K562 (cell line): ENCODE data around the gene UBR3. TPM values are rescaled to one million over a fixed set of nuclear protein-coding genes. Genes with fewer than 3 reads are reported as not detected.

Experiments
- ATAC-seq: fragments of 200-7000 bp; cut with Tn5 transposase; 3 replicates; pipeline ENCODE4 v1.9.1; 2020; ENCODE audit warnings: moderate library complexity
- BruUV-seq: library from RNA; stranded (reverse); fragments of 400-500 nt; replicated peaks from 2 replicates; lab custom pipeline; 2021; lab: Mats Ljungman, UMichigan
- CTCF ChIA-PET: fragments of 300-600 bp; formaldehyde crosslinking; extraction: SDS; loops from one replicate; lab custom pipeline; 2021; ENCODE audit warnings: low intra/inter-chr PET ratio; lab: Yijun Ruan, JAX
- POLR2A ChIA-PET: fragments of 300-600, 350-650 bp; sonication (Branson Sonifier 250); formaldehyde crosslinking; extraction: SDS; loops from one replicate; lab custom pipeline; 2021; ENCODE audit warnings: antibody characterized with exemption, inconsistent platforms; lab: Yijun Ruan, JAX
- DNase-seq, 4 experiments: peaks; one replicate each; pipeline versions ENCODE4 v3.0.0 to v3.0.0-alpha.2; 2011 to 2018; ENCODE audit warnings: low spot score in 3 of 4, mixed read lengths in 3 of 4; ENCODE audit errors: extremely low read depth in 1 of 4
- FAIRE-seq: peaks from 2 replicates; lab custom pipeline; 2011; peaks lifted over from hg19 to GRCh38; lab: Jason Lieb, UNC
- H2AFZ ChIP-seq: 2 replicates; pipeline ENCODE4 v1.6.0; 2011; ENCODE audit warnings: low read depth, low read length, control low read depth, inconsistent platforms
- H3K27ac ChIP-seq: fragments of 200-600 bp; 3 replicates; pipeline ENCODE4 v1.8.0; 2011; ENCODE audit warnings: low read depth, mild to moderate bottlenecking, control low read depth, inconsistent platforms, low read length, moderate library complexity, mixed read lengths; ENCODE audit errors: extremely low read depth
- H3K27me3 ChIP-seq, 2 experiments: fragments of 300-600 bp in 1 of 2; 2 replicates in 1 of 2; 3 replicates in 1 of 2; pipeline versions ENCODE4 v1.6.0 to v1.8.0; 2011; ENCODE audit warnings: inconsistent platforms in 2 of 2, low read length in 2 of 2, mild to moderate bottlenecking in 1 of 2, mixed read lengths in 1 of 2, moderate library complexity in 1 of 2; ENCODE audit not compliant: control insufficient read depth in 2 of 2, insufficient read depth in 2 of 2
- H3K36me3 ChIP-seq: fragments of 300-600 bp; 3 replicates; pipeline ENCODE4 v1.8.0; 2011; ENCODE audit warnings: mild to moderate bottlenecking, low read length, inconsistent platforms; ENCODE audit not compliant: control insufficient read depth, insufficient read depth
- H3K4me1 ChIP-seq, 2 experiments: fragments of 200-600 bp in 1 of 2; replicated peaks in 1 of 2; 2 replicates in 1 of 2; 3 replicates in 1 of 2; pipeline versions ENCODE4 v1.5.1 to v1.8.0; 2011; ENCODE audit warnings: inconsistent platforms in 2 of 2, low read length in 2 of 2, mild to moderate bottlenecking in 1 of 2, mixed read lengths in 1 of 2, moderate library complexity in 1 of 2; ENCODE audit not compliant: control insufficient read depth in 2 of 2, insufficient read depth in 2 of 2
- H3K4me2 ChIP-seq: 2 replicates; pipeline ENCODE4 v1.6.1; 2011; ENCODE audit warnings: low read length, control low read depth, inconsistent platforms, mixed read lengths; ENCODE audit not compliant: insufficient read depth
- H3K4me3 ChIP-seq: fragments of 200-600 bp; sonication (generic), shearing (Covaris generic); 2 replicates; pipeline ENCODE4 v1.5.1; 2016; ENCODE audit warnings: control low read depth, inconsistent platforms
- H3K79me2 ChIP-seq: fragments of 200-600 bp; 3 replicates; pipeline ENCODE4 v1.8.0; 2011; ENCODE audit warnings: low read length, inconsistent platforms; ENCODE audit not compliant: control insufficient read depth, insufficient read depth
- H3K9ac ChIP-seq, 2 experiments: 2 replicates each; pipeline versions ENCODE4 v1.6.0 to v1.6.1; 2011; ENCODE audit warnings: low read depth in 2 of 2, low read length in 2 of 2, control low read depth in 1 of 2, inconsistent platforms in 1 of 2, mild to moderate bottlenecking in 1 of 2, mixed read lengths in 1 of 2; ENCODE audit not compliant: insufficient read depth in 1 of 2
- H3K9me1 ChIP-seq: one replicate; pipeline ENCODE4 v1.6.0; 2011; ENCODE audit warnings: inconsistent platforms, mild to moderate bottlenecking, low read length, moderate library complexity; ENCODE audit not compliant: control insufficient read depth, insufficient read depth
- H3K9me3 ChIP-seq: replicated peaks from 2 replicates; pipeline ENCODE4 v1.5.1; 2011; ENCODE audit warnings: low read depth, low read length, inconsistent platforms; ENCODE audit not compliant: control insufficient read depth, insufficient read depth
- H4K20me1 ChIP-seq: replicated peaks from 2 replicates; pipeline ENCODE4 v1.6.1; 2011; ENCODE audit warnings: low read length, inconsistent platforms, mixed read lengths; ENCODE audit not compliant: control insufficient read depth, insufficient read depth
- C11orf30 ChIP-seq: fragments of 450-650 bp; IDR thresholded peaks from 2 replicates; pipeline ENCODE4 v1.6.1; 2016; ENCODE audit warnings: low read depth, mild to moderate bottlenecking
- CTCF ChIP-seq, 3 experiments: IDR thresholded peaks in 2 of 3; conservative IDR thresholded peaks in 1 of 3; 2 replicates each; pipeline ENCODE4 v1.5.1; 2011 to 2012; ENCODE audit warnings: low read length in 3 of 3, mild to moderate bottlenecking in 3 of 3, control low read depth in 2 of 3, improper control_type of control experiment in 1 of 3, inconsistent platforms in 1 of 3, low read depth in 1 of 3, mixed read lengths in 1 of 3, moderate library complexity in 1 of 3; ENCODE audit not compliant: insufficient read depth in 2 of 3
- MAFG ChIP-seq: fragments of 450-650 bp; conservative IDR thresholded peaks from 2 replicates; pipeline ENCODE4 v1.6.1; 2016; ENCODE audit warnings: missing genetic modification characterization, missing compliant biosample characterization
- POLR3A ChIP-seq: IDR thresholded peaks from 2 replicates; pipeline ENCODE4 v1.6.1; 2011; ENCODE audit warnings: borderline replicate concordance, mild to moderate bottlenecking, moderate library complexity; ENCODE audit not compliant: insufficient read length, insufficient read depth; ENCODE audit errors: extremely low read depth
- RAD21 ChIP-seq, 2 experiments: fragments of 250-450 bp in 1 of 2; fragments of 450-650 bp in 1 of 2; sonication (Bioruptor Pico) in 1 of 2; formaldehyde crosslinking in 1 of 2; IDR thresholded peaks in 1 of 2; conservative IDR thresholded peaks in 1 of 2; 2 replicates each; pipeline versions ENCODE4 v1.4.0 to v1.8.0; 2020 to 2022; ENCODE audit warnings: mild to moderate bottlenecking in 2 of 2, moderate library complexity in 1 of 2
- ZNF316 ChIP-seq: fragments of 450-650 bp; IDR thresholded peaks from 2 replicates; pipeline ENCODE4 v1.6.1; 2016
- ZNF592 ChIP-seq: fragments of 450-650 bp; IDR thresholded peaks from 2 replicates; pipeline ENCODE4 v1.6.1; 2017; ENCODE audit warnings: antibody characterized with exemption, mild to moderate bottlenecking
- WGBS: fragments of 100-300 bp; shearing (Covaris generic); methylation state at CpG from one replicate; pipeline ENCODE4 v1.1.6; 2016; ENCODE audit warnings: low coverage, mixed read lengths; ENCODE audit not compliant: insufficient coverage; ENCODE audit errors: missing lambda C conversion rate; 5-methylcytosine and 5-hydroxymethylcytosine counted together
- in situ Hi-C: fragments of 300-500 bp; cut with MboI; formaldehyde crosslinking; loops from 4 replicates; pipeline ENCODE4 v1.15.0; 2018; ENCODE audit warnings: inconsistent platforms, mixed read lengths
- intact Hi-C: fragments of 100-400 bp; cut with micrococcal nuclease; formaldehyde crosslinking; loops from 2 replicates; pipeline ENCODE4 v1.14.2; 2022
- polyA plus RNA-seq, 8 experiments: library from polyadenylated mRNA; depleted of rRNA in 4 of 8; stranded (reverse) in 5 of 8; unstranded in 3 of 8; fragments of >200 nt; fragmentation: Nextera tagmentation in 2 of 8; fragmentation: Illumina TruSeq in 1 of 8; extraction: Ambion mirVana in 2 of 8; extraction: Trizol in 1 of 8; gene quantifications; 2 replicates each; pipeline versions ENCODE4 v1.2.1 to v1.2.3, GENCODE V29; 2011 to 2014; ENCODE audit warnings: inconsistent platforms in 1 of 8, missing spikeins in 1 of 8
- total RNA-seq, 7 experiments: library from RNA; depleted of rRNA in 6 of 7; stranded (reverse); fragments of >200 nt in 6 of 7; fragmentation: Illumina TruSeq in 2 of 7; extraction: Trizol in 2 of 7; gene quantifications; 2 replicates each; pipeline versions ENCODE4 v1.2.1 to v1.2.3, GENCODE V29; 2011 to 2021; ENCODE audit warnings: low replicate concordance in 1 of 7

Gene UBR3
- total and polyA plus RNA-seq, 9 of the 15 experiments (the other 6 are each of a cell fraction or from before 2014, with no cell fraction given) = 14.4 to 63.5 (median 40.4) TPM

- TF ChIP-seq C11orf30 (peak; percentile 86), ZNF316 (peak; percentile 95), POLR3A (no peak), MAFG (tag) (peak; percentile 58)
- BruUV-seq = no TSS peak
- H3K9ac ChIP-seq = no peak overlapping the region
- intact Hi-C loops = no loop called here
- H3K9me1 ChIP-seq = no peaks in the 10 kb centered on the region
- CTCF ChIA-PET = no interaction called here
- H3K9me3 ChIP-seq = no peaks in the 10 kb centered on the region
- H3K27ac ChIP-seq = no peak overlapping the region
- no peak overlapping the region for H2AFZ ChIP-seq
- no peaks in the 10 kb centered on the region for H4K20me1 ChIP-seq
- H3K79me2 ChIP-seq = peaks cover 50% of the 10 kb centered on the region
- peaks cover 19% of the 10 kb centered on the region; the same call in 2 of the 3 replicates for H3K36me3 ChIP-seq
- POLR2A ChIA-PET = no interaction called here
- ATAC-seq (no peak), FAIRE-seq (no peak), DNase-seq (no peak)
- H3K4me1 ChIP-seq = peaks cover 3 to 6% of the 10 kb centered on the region in 2 experiments; a peak in 4 of 5 replicates
- H3K4me3 ChIP-seq = no peak overlapping the region
- no peak overlapping the region for H3K4me2 ChIP-seq
- 95% methylated on average over 1 of the region's 1 CpG for WGBS
- in situ Hi-C loops = no loop called here
- H3K27me3 ChIP-seq = no peaks in the 10 kb centered on the region
Measured at GRCh38 chr2:169871994-169872393, 44.7 kb downstream of the UBR3 start.

DNA sequence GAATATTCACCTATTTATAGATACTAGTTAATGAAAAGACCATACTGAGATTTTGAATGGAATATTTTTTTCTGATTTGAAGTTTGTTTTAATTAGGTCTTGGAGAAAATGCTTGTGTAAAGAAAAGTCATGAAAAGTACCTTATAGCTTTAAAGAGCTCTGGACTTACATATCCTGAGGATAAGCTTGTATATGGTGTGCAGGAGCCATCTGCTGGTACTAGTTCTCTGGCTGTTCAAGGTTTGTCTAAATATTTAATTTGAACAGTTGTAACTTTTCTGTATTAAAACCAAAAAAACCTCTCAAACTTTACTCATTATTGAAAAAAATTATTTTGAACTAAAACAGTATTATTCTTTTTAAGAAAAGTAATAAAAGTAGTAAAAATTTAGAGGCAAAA, 50.1 kb downstream of the UBR3 start:
- ChIA-PET CTCF (interaction anchor here (0.6 to 3.1 kb wide), 6 partner anchors 50 to 425 kb away, joined by 3 to 57 read pairs (median 5); partner anchors contain the start of genes METTL5 and UBR3), POLR2A (interaction anchor here (0.7 to 2.5 kb wide), 10 partner anchors 9 to 62 kb away, joined by 3 to 16 read pairs (median 4); partner anchors contain the start of genes METTL5 and UBR3)
- H3K79me2 ChIP-seq = peaks cover 12% of the 10 kb centered on the region; the same call in 1 of the 3 replicates
- BruUV-seq = no TSS peak
- no peaks in the 10 kb centered on the region for H3K9me1 ChIP-seq
- H3K36me3 ChIP-seq = peaks cover 37% of the 10 kb centered on the region; the same call in 2 of the 3 replicates
- no peaks in the 10 kb centered on the region for H3K27me3 ChIP-seq
- DNase-seq (peak in 1 of 4 experiments; percentile 59), ATAC-seq (peak; percentile 86), FAIRE-seq (no peak)
- no peaks in the 10 kb centered on the region for H4K20me1 ChIP-seq
- no peak overlapping the region for H3K4me2 ChIP-seq
- in situ Hi-C loops (no loop called here), intact Hi-C loops (loop anchor here (1.0 to 2.0 kb wide), 3 partner anchors 49 to 425 kb away; no protein-coding TSS in a partner anchor)
- H2AFZ ChIP-seq = no peak overlapping the region
- H3K9me3 ChIP-seq = no peaks in the 10 kb centered on the region
- no peak overlapping the region for H3K4me3 ChIP-seq
- H3K27ac ChIP-seq = no peak overlapping the region
- no peak overlapping the region for H3K9ac ChIP-seq
- no peaks in the 10 kb centered on the region for H3K4me1 ChIP-seq
- peak; percentile 39; the same call in 1 of the 2 replicates for TF ChIP-seq ZNF592
- peak; percentile 71 to 91 for TF ChIP-seq RAD21 (CRISPR knock-in tag; conservative IDR thresholded peaks at IDR 0.05 in 1 of 2, IDR thresholded peaks at IDR 0.05 in 1 of 2)
- peak; percentile 53 to 79 (median 68); a peak in 5 of 6 replicates for TF ChIP-seq CTCF (IDR thresholded peaks at IDR 0.05 in 2 of 3, conservative IDR thresholded peaks at IDR 0.05 in 1 of 3; ENCODE audit: insufficient read depth in 2 of 3, low read depth in 1 of 3, low read length in 3 of 3)
